ENCODE data around the gene TP73. TPM values are rescaled to one million over a fixed set of nuclear protein-coding genes. Genes with fewer than 3 reads are reported as not detected.

TP73 gene
- total RNA-seq, 1 experiment from 2014 or later: 19.2 TPM

DNA sequence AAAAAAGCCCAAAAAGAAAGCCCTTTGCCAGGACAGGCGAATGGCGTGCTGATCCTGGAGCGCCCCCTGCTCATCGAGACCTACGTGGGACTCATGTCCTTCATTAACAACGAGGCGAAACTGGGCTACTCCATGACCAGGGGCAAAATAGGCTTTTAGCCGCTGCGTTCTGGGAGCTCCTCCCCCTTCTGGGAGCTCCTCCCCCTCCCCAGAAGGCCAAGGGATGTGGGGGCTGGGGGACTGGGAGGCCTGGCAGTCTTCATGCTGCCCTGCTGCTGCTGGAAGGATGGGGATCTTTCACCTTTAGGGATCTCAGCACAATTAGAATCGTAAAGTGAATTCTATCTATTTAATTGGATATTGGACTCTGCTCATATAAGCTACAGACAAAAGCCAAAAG, 23.9 kb upstream of the TP73 start:
- no peaks in the 10 kb centered on the region for H3K79me2 ChIP-seq (ENCODE audit: insufficient read depth, low read length)
- ChIA-PET RAD21 (ENCODE audit: low non-redundant PET in 1 of 2, low total read pairs in 2 of 2, uncharacterized antibody in 2 of 2, unreplicated experiment in 2 of 2) (no interaction called here), CTCF (interaction anchor here (1.2 to 2.6 kb wide), 2 partner anchors 9 to 175 kb away, joined by 4 to 7 read pairs; no protein-coding TSS in a partner anchor), POLR2A (no interaction called here)
- no peaks in the 10 kb centered on the region for H4K20me1 ChIP-seq (ENCODE audit: insufficient read depth)
- peaks cover 6% of the 10 kb centered on the region in 2 experiments; a peak in 2 of 4 replicates for H3K36me3 ChIP-seq (ENCODE audit: control insufficient read depth in 1 of 2, insufficient read depth in 2 of 2, low read length in 2 of 2)
- intact Hi-C loops (cut with micrococcal nuclease): no loop called here
- H3K4me3 ChIP-seq (replicated peaks in 1 of 2; ENCODE audit: low read depth in 1 of 2, low read length in 2 of 2): no peak overlapping the region
- no peaks in the 10 kb centered on the region for H3K27me3 ChIP-seq (ENCODE audit: insufficient read depth, low read length)
- DNase-seq (ENCODE audit: low read depth, low spot score) (no peak), ATAC-seq (no peak)
- no peak for TF ChIP-seq YY1 (IDR thresholded peaks at IDR 0.05; ENCODE audit: extremely low read depth, insufficient replicate concordance, low read depth, low read length)
- no peak for TF ChIP-seq SRF (IDR thresholded peaks at IDR 0.05; ENCODE audit: low read depth)
- no peak for TF ChIP-seq SP1 (IDR thresholded peaks at IDR 0.05; ENCODE audit: low read depth)
- no peak; the same call in 1 of the 2 replicates for TF ChIP-seq POLR2AphosphoS5 (IDR thresholded peaks at IDR 0.05; ENCODE audit: low read depth, low read length)
- TF ChIP-seq, protein P1, sequence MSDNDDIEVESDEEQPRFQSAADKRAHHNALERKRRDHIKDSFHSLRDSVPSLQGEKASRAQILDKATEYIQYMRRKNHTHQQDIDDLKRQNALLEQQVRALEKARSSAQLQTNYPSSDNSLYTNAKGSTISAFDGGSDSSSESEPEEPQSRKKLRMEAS (IDR thresholded peaks at IDR 0.05): no peak
- TF ChIP-seq, protein P2, sequence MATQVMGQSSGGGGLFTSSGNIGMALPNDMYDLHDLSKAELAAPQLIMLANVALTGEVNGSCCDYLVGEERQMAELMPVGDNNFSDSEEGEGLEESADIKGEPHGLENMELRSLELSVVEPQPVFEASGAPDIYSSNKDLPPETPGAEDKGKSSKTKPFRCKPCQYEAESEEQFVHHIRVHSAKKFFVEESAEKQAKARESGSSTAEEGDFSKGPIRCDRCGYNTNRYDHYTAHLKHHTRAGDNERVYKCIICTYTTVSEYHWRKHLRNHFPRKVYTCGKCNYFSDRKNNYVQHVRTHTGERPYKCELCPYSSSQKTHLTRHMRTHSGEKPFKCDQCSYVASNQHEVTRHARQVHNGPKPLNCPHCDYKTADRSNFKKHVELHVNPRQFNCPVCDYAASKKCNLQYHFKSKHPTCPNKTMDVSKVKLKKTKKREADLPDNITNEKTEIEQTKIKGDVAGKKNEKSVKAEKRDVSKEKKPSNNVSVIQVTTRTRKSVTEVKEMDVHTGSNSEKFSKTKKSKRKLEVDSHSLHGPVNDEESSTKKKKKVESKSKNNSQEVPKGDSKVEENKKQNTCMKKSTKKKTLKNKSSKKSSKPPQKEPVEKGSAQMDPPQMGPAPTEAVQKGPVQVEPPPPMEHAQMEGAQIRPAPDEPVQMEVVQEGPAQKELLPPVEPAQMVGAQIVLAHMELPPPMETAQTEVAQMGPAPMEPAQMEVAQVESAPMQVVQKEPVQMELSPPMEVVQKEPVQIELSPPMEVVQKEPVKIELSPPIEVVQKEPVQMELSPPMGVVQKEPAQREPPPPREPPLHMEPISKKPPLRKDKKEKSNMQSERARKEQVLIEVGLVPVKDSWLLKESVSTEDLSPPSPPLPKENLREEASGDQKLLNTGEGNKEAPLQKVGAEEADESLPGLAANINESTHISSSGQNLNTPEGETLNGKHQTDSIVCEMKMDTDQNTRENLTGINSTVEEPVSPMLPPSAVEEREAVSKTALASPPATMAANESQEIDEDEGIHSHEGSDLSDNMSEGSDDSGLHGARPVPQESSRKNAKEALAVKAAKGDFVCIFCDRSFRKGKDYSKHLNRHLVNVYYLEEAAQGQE (IDR thresholded peaks at IDR 0.05; ENCODE audit: low read depth): no peak
- TF ChIP-seq POLR2A (IDR thresholded peaks at IDR 0.05; ENCODE audit: borderline replicate concordance, extremely low read depth, insufficient read depth, insufficient read length): no peak
- TF ChIP-seq, protein P3, sequence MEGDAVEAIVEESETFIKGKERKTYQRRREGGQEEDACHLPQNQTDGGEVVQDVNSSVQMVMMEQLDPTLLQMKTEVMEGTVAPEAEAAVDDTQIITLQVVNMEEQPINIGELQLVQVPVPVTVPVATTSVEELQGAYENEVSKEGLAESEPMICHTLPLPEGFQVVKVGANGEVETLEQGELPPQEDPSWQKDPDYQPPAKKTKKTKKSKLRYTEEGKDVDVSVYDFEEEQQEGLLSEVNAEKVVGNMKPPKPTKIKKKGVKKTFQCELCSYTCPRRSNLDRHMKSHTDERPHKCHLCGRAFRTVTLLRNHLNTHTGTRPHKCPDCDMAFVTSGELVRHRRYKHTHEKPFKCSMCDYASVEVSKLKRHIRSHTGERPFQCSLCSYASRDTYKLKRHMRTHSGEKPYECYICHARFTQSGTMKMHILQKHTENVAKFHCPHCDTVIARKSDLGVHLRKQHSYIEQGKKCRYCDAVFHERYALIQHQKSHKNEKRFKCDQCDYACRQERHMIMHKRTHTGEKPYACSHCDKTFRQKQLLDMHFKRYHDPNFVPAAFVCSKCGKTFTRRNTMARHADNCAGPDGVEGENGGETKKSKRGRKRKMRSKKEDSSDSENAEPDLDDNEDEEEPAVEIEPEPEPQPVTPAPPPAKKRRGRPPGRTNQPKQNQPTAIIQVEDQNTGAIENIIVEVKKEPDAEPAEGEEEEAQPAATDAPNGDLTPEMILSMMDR (IDR thresholded peaks at IDR 0.05 in 2 of 3, conservative IDR thresholded peaks at IDR 0.05 in 1 of 3; ENCODE audit: borderline replicate concordance in 1 of 3, insufficient read depth in 1 of 3, low read depth in 2 of 3, low read length in 2 of 3): no peak
- no peak for TF ChIP-seq CEBPB (IDR thresholded peaks at IDR 0.05; ENCODE audit: low read depth)
- no peak for TF ChIP-seq EGR1 (IDR thresholded peaks at IDR 0.05; ENCODE audit: low read depth)
- TF ChIP-seq, protein P4, sequence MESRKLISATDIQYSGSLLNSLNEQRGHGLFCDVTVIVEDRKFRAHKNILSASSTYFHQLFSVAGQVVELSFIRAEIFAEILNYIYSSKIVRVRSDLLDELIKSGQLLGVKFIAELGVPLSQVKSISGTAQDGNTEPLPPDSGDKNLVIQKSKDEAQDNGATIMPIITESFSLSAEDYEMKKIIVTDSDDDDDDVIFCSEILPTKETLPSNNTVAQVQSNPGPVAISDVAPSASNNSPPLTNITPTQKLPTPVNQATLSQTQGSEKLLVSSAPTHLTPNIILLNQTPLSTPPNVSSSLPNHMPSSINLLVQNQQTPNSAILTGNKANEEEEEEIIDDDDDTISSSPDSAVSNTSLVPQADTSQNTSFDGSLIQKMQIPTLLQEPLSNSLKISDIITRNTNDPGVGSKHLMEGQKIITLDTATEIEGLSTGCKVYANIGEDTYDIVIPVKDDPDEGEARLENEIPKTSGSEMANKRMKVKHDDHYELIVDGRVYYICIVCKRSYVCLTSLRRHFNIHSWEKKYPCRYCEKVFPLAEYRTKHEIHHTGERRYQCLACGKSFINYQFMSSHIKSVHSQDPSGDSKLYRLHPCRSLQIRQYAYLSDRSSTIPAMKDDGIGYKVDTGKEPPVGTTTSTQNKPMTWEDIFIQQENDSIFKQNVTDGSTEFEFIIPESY (IDR thresholded peaks at IDR 0.05; ENCODE audit: extremely low read depth, insufficient replicate concordance, low read length): no peak
- TF ChIP-seq, protein P5, sequence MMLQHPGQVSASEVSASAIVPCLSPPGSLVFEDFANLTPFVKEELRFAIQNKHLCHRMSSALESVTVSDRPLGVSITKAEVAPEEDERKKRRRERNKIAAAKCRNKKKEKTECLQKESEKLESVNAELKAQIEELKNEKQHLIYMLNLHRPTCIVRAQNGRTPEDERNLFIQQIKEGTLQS (IDR thresholded peaks at IDR 0.05): no peak
- BruUV-seq (replicated peaks): no TSS peak
- no peak overlapping the region for H2AFZ ChIP-seq (ENCODE audit: low read depth, low read length, poor library complexity, severe bottlenecking)
- no peak overlapping the region for H3K4me2 ChIP-seq (ENCODE audit: low read length)
- no peak overlapping the region for H3K9ac ChIP-seq (ENCODE audit: low read length)
- no peaks in the 10 kb centered on the region for H3K9me2 ChIP-seq (ENCODE audit: insufficient read depth)
- peaks cover 1 to 19% of the 10 kb centered on the region in 2 experiments; a peak in 2 of 4 replicates for H3K4me1 ChIP-seq (ENCODE audit: control insufficient read depth in 1 of 2, insufficient read depth in 2 of 2, low read length in 2 of 2)
- H3K9me3 ChIP-seq (ENCODE audit: control insufficient read depth in 1 of 2, insufficient read depth in 1 of 2, low read depth in 1 of 2, low read length in 2 of 2): no peaks in the 10 kb centered on the region
- H3K27ac ChIP-seq (ENCODE audit: low read depth, low read length): no peak overlapping the region
